ENCODE measurements around the gene GFY.
A peak's percentile ranks its signal among the peaks of the same experiment; 100 is the strongest.

DNA sequence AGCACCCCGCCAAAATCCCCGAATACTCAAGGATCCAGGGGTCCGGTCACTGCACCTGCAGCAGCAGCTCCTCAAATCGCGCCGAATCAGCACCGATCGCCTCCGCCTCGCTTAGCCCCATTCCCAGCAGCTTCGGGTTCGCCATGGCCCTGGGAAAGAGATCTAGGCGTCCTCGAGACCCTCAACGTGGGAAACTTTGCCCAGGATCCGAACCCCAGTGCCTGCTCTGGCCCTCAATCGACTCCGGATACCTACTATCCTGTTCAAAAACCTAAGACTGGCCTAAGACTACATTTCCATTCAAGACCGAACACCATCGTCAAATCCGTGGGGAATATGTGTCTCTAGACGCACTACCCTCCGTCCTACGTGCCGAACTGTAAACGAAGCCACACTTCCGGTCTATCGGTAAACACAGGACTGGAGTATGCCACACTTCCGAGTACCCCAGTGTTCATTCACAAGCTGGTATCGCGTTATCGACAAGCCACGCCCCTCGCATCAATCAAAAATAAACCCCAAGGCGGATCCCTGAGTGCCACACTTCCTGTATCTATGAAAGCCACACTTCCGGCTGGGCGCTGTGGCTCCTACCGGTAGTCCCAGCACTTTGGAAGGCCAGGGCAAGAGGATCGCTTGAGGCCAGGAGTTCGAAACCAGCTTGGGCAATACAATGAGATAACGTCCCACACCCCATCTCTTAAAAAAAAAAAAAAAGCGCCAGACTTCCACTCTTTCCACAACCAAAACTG lies 26.4 kb downstream of the GFY start, which contains the start of gene PIH1D1:
- TF ChIP-seq POLR2A (IDR thresholded peaks at IDR 0.05) (peak in 1 of 3 donors; percentile 34), POLR2AphosphoS5 (IDR thresholded peaks at IDR 0.05) (peak; percentile 74 to 98 (median 82))
- TF ChIP-seq, protein P1, sequence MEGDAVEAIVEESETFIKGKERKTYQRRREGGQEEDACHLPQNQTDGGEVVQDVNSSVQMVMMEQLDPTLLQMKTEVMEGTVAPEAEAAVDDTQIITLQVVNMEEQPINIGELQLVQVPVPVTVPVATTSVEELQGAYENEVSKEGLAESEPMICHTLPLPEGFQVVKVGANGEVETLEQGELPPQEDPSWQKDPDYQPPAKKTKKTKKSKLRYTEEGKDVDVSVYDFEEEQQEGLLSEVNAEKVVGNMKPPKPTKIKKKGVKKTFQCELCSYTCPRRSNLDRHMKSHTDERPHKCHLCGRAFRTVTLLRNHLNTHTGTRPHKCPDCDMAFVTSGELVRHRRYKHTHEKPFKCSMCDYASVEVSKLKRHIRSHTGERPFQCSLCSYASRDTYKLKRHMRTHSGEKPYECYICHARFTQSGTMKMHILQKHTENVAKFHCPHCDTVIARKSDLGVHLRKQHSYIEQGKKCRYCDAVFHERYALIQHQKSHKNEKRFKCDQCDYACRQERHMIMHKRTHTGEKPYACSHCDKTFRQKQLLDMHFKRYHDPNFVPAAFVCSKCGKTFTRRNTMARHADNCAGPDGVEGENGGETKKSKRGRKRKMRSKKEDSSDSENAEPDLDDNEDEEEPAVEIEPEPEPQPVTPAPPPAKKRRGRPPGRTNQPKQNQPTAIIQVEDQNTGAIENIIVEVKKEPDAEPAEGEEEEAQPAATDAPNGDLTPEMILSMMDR (IDR thresholded peaks at IDR 0.05 in 8 of 11, conservative IDR thresholded peaks at IDR 0.05 in 3 of 11), result peak in 5 of 11 experiments; percentile 14 to 45 (median 41)
